Activated gamma-delta T cell treated with Interleukin-2 at 50 U/mL for 16 hours (primary cell): ENCODE data around the gene SPATA9.
"Not testable (repeated sequence)": the region's sequence is repeated elsewhere in the genome, so short reads cannot be mapped to it uniquely, and the experiment has no call there.

ENCODE experiments used
- DNase-seq: peaks from one replicate; pipeline ENCODE4 v3.0.0-alpha.2; 2020

Gene SPATA9

DNA sequence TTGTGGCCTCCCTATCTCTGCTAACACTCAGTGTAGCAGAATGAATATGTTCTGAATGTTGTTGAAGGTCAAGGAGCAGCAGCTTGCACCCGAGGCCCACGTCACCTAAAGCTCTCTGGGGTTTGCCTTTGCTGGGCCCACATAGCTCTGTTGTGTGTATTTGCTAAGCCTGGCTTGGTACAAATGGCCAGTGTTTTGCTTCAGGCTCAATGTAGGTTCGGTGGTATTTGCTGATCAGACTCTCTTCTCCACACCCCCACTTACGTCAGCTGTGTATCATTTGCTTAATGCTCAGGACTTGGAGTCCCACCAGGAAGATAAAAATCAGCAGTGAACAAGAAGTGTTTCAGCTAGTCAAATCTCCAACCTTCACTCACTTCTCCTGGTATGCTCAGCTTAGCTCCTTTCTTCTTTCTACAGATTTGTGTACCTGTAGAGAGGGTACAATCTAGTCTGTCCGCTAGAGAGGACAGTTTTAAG lies 41.0 kb downstream of the SPATA9 start:
- no peak for DNase-seq

DNA sequence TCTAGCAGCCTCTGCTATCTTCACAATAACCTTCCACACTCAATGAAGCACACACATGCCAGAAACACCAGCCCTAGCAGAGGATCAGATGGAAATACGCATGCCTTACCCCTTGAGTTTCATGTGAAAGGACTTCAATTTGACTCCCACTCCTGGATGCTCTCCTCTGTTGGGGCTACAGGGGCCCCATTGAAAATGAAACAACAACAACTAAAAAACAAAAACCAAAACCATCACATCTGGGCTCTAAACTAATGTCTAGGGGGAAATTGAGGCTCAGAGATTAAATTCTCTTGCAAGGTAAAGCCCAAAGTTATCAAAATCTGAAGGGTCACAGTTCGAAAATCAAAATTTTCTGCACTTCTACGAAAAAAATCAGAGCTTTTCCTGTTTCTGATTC lies 44.2 kb downstream of the SPATA9 start:
- no peak for DNase-seq

DNA sequence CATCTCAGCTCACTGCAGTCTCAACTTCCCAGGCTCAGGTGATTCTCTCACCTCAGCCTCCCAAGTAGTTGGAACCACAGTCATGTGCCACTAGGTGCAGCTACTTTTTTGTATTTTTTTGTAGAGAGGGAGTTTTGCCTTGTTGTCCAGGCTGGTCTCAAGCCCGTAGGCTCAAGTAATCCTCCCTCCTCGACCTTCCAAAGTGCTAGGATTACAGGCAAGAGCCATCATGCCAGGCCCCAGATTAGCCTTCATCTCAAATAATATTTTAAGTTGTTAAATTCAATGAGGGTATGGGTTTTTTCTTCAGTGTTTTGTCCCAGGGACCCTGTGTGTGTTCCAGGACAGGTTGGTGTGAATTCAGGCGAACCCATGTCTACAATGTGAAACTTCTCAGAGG lies 48.7 kb downstream of the SPATA9 start:
- DNase-seq: no peak

DNA sequence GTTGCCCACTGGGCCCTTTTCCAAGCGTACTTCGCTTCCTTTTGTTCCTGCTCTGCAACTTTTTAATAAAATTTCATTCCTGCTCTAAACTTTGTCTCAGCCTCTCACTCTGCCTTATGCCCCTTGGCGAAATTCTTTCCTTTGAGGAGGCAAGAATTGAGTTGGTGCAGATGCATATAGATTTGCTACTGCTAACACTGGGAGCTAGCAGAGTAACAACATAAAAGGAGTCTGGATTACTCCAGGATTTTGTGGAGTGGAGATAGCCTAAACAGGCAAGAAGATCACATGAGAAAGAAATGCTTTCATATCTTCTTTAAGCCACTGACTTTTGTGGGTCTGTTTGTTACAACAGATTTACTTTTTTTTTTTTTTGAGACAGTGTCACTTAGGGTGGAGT lies 49.1 kb downstream of the SPATA9 start:
- DNase-seq: no peak

DNA sequence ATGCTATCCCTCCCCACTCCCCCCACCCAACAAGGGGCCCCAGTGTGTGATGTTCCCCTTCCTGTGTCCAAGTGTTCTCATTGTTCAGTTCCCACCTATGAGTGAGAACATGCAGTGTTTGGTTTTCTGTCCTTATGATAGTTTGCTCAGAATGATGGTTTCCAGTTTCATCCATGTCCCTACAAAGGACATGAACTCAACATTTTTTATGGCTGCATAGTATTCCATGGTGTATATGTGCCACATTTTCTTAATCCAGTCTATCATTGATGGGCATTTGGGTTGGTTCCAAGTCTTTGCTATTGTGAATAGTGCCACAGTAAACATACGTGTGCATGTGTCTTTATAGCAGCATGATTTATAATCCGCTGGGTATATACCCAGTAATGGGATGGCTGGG lies 49.8 kb downstream of the SPATA9 start:
- DNase-seq: not testable (repeated sequence)

DNA sequence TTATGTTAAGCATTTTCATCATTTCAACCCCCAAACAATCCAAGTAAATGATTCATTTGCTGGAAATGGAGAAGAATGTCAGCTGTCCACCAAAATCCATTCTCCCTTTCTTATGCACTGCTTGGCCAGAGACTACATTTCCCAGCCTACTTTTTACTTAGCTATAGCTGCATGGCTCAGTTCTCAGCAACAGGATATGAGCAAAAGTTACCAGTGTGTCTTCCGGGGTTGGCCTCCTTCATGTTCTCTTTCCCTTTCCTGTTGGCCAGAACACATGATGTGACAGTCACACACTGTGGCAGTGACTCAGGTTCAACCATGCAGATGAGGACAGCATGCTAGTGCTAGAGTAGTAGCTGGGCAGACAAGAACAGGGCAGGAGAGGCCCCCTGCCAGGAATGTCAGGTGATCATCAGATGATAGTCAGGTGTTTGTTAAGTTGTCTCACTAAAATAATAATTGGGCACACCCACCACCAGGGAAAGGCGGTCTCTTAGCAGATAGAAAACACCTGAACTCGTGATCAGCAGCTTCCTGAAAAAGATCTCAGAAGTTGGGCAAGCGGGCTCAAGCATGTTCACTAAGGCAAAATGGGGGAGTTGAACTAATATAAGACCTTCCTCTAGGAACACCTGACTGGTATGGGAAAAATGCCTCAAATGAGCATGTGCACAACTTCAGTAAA lies 50.7 kb downstream of the SPATA9 start:
- peak; percentile 52 for DNase-seq

GRCh38 chr5:95631255-95631958 lies 51.4 kb downstream of the SPATA9 start:
- DNase-seq: no peak

DNA sequence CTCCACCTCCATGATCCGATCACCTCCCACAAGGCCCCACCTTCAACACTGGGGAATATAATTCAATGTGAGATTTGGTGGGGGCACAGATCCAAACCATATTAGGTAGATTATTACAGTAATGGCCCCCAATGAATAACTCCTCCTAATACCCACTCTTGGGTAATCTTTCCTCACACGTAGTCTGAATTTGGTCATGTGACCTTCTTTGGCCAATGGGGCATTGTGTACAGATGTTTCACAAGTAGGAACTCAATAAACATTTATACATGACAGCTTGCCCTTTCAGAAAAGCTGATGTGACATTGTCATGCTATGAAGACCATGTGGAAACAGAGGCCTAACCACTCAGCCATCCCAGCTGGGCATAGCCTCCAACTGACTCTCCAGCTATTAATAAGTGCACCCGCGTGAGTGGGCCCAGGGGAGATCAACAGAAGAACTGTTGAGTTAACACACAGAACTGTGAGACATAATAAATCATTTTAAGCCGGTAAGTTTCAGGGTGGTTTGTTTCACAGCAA lies 52.3 kb downstream of the SPATA9 start:
- no peak for DNase-seq

DNA sequence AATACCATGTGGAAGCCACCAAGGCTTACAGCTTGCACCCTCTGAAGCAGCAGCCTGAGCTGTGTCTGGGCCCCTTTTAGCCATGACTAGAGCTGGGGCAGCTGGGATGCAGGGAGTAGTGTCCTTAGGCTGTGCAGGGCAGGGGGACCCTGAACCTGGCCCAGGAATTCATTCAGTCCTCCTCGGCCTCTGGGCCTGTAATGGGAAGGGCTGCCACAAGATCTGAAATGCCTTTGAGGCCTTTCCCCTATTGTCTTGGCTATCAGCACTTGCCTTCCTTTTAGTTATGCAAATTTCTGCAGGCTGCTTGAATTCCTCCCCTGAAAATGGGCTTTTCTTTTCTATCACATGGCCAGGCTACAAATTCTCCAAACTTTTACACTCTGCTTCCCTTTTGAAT lies 53.9 kb downstream of the SPATA9 start:
- no peak for DNase-seq

DNA sequence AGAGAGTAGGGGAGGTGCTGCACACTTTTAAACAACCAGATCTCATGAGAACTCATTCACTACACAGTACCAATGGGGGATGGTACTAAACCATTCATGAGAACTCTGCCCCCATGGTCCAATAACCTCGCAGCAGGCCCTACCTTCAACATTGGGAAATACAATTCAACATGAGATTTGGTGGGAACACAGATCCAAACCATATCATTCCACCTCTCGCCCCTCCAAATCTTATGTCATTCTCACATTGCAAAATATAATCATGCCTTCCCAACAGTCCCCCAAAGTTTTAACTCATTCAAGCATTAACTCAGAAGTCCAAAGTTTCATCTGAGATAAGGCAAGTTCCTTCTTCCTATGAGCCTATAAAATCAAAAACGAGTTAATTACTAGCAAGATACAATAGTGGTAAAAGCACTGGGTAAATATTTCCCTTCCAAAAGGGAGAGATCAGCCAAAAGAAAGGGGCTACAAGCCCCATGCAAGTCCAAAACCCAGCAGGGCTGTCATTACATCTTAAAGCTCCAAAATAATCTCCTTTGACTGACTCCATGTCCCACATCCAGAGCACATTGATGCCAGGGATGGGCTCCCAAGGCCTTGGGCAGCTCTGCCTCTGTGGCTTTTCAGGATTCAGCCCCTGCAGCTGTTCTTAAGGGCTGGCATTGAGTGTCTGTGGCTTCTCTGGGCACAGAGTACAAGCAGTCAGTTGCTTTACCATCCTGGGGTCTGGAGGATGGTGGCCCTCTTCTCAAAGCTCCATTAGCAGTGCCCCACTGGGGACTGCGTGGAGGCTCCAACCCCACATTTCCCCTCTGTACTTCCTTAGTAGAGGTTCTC lies 54.6 kb downstream of the SPATA9 start:
- DNase-seq: no peak

DNA sequence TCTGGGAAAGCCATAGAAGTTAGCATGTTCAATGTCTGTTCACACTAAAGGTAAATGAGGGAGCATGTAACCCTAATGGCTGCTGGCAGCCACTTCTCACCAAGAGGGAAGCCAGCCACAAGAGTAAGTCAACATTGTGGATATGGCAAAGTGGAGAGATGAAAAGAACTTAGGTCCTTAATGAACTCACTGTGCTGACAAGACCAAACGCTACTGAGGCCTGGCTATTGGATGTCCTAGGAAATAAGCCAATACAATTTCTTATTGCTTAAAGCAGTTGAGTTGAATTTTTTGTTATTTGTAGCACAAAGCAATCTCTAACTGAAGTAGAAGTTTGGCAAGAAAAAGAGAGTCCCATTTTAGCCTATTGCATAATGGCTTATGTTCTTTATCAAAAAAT lies 56.1 kb downstream of the SPATA9 start:
- no peak for DNase-seq

- no peak for DNase-seq
These were observed 58.4 kb downstream of the SPATA9 start for GRCh38 chr5:95624368-95624767.

DNA sequence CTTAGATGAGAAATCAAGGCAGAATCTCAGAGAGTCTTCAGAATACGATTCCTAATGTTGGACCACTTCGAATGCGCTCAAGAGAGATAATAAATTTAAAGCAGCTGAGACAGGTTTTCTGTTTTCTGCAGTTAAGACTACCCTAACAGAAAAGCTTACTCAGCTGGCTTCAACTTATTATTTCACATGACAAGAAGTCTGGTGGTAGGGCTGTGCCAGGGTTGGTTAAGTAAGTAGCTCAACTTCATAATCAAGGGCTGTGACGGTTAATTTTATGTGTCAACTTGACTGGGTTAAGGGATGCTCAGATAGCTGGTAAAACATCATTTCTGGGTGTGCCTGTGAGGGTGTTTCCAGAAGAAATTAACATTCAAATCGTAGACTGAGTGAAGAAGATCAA lies 59.1 kb downstream of the SPATA9 start:
- no peak for DNase-seq

GRCh38 chr5:95621839-95622629 lies 60.8 kb downstream of the SPATA9 start:
- DNase-seq: peak; percentile 15

DNA sequence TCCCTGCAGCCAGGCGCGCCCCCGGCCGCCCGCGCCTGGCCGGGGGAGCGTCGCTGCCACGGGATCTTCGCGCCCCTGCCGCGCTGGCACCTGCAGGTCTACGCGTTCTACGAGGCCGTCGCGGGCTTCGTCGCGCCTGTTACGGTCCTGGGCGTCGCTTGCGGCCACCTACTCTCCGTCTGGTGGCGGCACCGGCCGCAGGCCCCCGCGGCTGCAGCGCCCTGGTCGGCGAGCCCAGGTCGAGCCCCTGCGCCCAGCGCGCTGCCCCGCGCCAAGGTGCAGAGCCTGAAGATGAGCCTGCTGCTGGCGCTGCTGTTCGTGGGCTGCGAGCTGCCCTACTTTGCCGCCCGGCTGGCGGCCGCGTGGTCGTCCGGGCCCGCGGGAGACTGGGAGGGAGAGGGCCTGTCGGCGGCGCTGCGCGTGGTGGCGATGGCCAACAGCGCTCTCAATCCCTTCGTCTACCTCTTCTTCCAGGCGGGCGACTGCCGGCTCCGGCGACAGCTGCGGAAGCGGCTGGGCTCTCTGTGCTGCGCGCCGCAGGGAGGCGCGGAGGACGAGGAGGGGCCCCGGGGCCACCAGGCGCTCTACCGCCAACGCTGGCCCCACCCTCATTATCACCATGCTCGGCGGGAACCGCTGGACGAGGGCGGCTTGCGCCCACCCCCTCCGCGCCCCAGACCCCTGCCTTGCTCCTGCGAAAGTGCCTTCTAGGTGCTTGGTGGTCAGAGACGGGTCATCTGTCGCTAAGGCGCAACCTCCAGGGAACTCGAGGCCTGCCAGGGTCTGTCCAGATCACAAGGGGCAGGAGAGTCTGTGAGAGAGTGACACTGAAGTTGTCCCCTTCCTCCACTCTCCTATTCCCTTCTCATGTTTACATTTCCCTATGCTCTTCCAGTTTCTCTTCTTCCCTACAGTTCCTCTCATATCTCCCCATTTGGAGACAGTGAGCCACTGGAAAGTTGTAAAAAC lies 61.6 kb downstream of the SPATA9 start:
- peak; percentile 26 for DNase-seq

- peak; percentile 56 for DNase-seq
These were observed 62.5 kb downstream of the SPATA9 start, which contains the start of gene GPR150 for GRCh38 chr5:95620030-95620869. TSS of gene GPR150 (plus strand) at chr5:95620087. CDS start at chr5:95620276, 189 bp downstream.

- no peak for DNase-seq
These were observed 63.2 kb downstream of the SPATA9 start for GRCh38 chr5:95619514-95620029.

DNA sequence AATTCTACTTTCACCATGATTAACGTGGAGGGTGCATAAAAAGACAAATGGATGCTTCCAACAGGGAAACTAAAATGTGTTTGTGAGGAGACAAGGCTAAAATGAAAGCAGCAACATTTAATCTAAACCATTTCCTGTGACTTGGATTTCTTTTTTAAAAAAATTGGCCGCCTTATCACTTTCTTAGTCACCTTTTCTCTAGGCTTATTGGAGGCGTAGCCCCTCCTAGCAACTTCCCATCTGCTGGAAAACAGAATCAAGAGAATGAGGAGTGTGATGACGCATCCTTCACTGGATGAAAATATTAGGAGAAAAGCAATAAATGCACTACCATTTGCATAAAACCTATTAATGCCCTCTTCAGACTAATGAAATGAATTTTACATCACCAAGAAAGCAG lies 63.7 kb downstream of the SPATA9 start:
- DNase-seq: no peak

- no peak for DNase-seq
These were observed 65.7 kb downstream of the SPATA9 start for GRCh38 chr5:95617057-95617456.

DNA sequence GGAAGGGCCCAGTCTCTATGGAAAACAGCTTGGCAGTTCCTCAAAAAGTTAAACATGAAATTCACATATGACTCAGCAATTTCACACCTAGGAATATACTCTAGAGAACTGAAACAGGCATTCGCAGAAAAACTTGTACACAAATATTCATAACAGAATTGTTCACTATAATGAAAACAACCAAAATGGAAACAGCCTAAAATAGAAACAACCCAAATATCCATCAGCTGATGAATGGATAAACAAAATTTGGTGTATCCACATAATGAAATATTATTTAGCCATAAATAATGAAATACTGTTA lies 67.7 kb downstream of the SPATA9 start:
- no peak for DNase-seq
